ENCODE measurements around the gene MED14.

MED14 gene

GRCh38 chrX:40615976-40616375 is 119.4 kb downstream of the MED14 start:
- no peak for DNase-seq (ENCODE audit: low read depth in 4 of 4, low spot score in 1 of 4)

- no peak for DNase-seq (ENCODE audit: low read depth in 4 of 4, low spot score in 1 of 4)
These were observed 122.8 kb downstream of the MED14 start for GRCh38 chrX:40612511-40612910.

GRCh38 chrX:40607381-40607780 is 128.0 kb downstream of the MED14 start:
- no peak for DNase-seq (ENCODE audit: low read depth in 4 of 4, low spot score in 1 of 4)

- DNase-seq (ENCODE audit: low read depth in 4 of 4, low spot score in 1 of 4) = no peak
These were observed 131.9 kb downstream of the MED14 start for GRCh38 chrX:40603446-40603845.
